Measurements from ENCODE around the gene COG5.
"Not testable (repeated sequence)": the region's sequence is repeated elsewhere in the genome, so short reads cannot be mapped to it uniquely, and the experiment has no call there.

Gene COG5

GRCh38 chr7:107579885-107580715, 16.4 kb upstream of the COG5 start, which contains the start of gene BCAP29:
TSS of gene BCAP29 (plus strand) at chr7:107580246. CDS start at chr7:107580773, 527 bp downstream.
- DNase-seq: peak; percentile 44

- no peak for DNase-seq
Observed at GRCh38 chr7:107579554-107579884, 15.8 kb upstream of the COG5 start.

- DNase-seq: no peak
Observed at GRCh38 chr7:107573537-107573936, 9.8 kb upstream of the COG5 start.

GRCh38 chr7:107570298-107570697, 6.6 kb upstream of the COG5 start:
- no peak for DNase-seq

GRCh38 chr7:107564553-107565298, 1.0 kb upstream of the COG5 start:
- DNase-seq: no peak

- no peak for DNase-seq
Observed at GRCh38 chr7:107563081-107563774, 492 bp downstream of the COG5 start.

- no peak for DNase-seq
Observed at GRCh38 chr7:107560898-107561516, 2.7 kb downstream of the COG5 start.

- DNase-seq: no peak
Observed at GRCh38 chr7:107559864-107560263, 3.9 kb downstream of the COG5 start.

- no peak for DNase-seq
Observed at GRCh38 chr7:107555893-107556292, 7.8 kb downstream of the COG5 start.

GRCh38 chr7:107551936-107552335, 11.8 kb downstream of the COG5 start:
- no peak for DNase-seq

GRCh38 chr7:107544848-107545591, 18.7 kb downstream of the COG5 start:
- no peak for DNase-seq

GRCh38 chr7:107543338-107543993, 20.3 kb downstream of the COG5 start:
- no peak for DNase-seq

- DNase-seq: peak; percentile 0
Observed at GRCh38 chr7:107538001-107538400, 25.7 kb downstream of the COG5 start.

GRCh38 chr7:107537228-107537627, 26.5 kb downstream of the COG5 start:
- DNase-seq: not testable (repeated sequence)

- no peak for DNase-seq
Observed at GRCh38 chr7:107534139-107534538, 29.6 kb downstream of the COG5 start.

- no peak for DNase-seq
Observed at GRCh38 chr7:107530751-107531150, 33.0 kb downstream of the COG5 start.

- no peak for DNase-seq
Observed at GRCh38 chr7:107528461-107528860, 35.3 kb downstream of the COG5 start.

GRCh38 chr7:107527196-107527595, 36.5 kb downstream of the COG5 start:
- DNase-seq: no peak

GRCh38 chr7:107526672-107527071, 37.0 kb downstream of the COG5 start:
- no peak for DNase-seq

GRCh38 chr7:107506674-107507339, 56.9 kb downstream of the COG5 start:
- no peak for DNase-seq

- peak; percentile 80 for DNase-seq
Observed at GRCh38 chr7:107505997-107506673, 57.6 kb downstream of the COG5 start.
